ENCODE measurements around the gene PLPP3. TPM values are rescaled to one million over a fixed set of nuclear protein-coding genes. Genes with fewer than 3 reads are reported as not detected.

The PLPP3 gene
- total RNA-seq, 1 experiment from 2014 or later, result 26.7 TPM

- Histone ChIP-seq H3K56ac (ENCODE audit: insufficient read length, low read depth, low read length) (no peak overlapping the region), H2BK20ac (ENCODE audit: low read depth, low read length, poor library complexity, severe bottlenecking) (no peak overlapping the region), H4K5ac (ENCODE audit: insufficient read length, low read depth, low read length) (no peak overlapping the region), H3K9ac (ENCODE audit: extremely low read depth, insufficient read length, low read length) (no peak overlapping the region), H2BK15ac (ENCODE audit: low read depth, low read length) (no peak overlapping the region), H3K4me1 (ENCODE audit: insufficient read depth, low read length) (peaks cover 29% of the 10 kb centered on the region; the same call in 1 of the 2 replicates), H4K8ac (replicated peaks; ENCODE audit: insufficient read length, low read depth, low read length) (no peak overlapping the region), H3K14ac (ENCODE audit: insufficient read depth, low read length) (no peak overlapping the region), H3K4ac (ENCODE audit: low read depth, low read length) (no peak overlapping the region), H3K27me3 (ENCODE audit: insufficient read depth, low read length) (no peaks in the 10 kb centered on the region), H3K4me2 (ENCODE audit: insufficient read depth, insufficient read length, low read length) (no peak overlapping the region), H2AK5ac (ENCODE audit: insufficient read length, low read length) (no peak overlapping the region), H2BK12ac (ENCODE audit: insufficient read length, low read depth, low read length) (no peak overlapping the region), H4K91ac (ENCODE audit: insufficient read length, low read depth, low read length) (no peak overlapping the region), H3K79me1 (ENCODE audit: insufficient read depth, low read depth, low read length, poor library complexity, severe bottlenecking) (peaks cover 3% of the 10 kb centered on the region), H3K23ac (ENCODE audit: insufficient read length, low read depth, low read length) (no peak overlapping the region), H3K27ac (ENCODE audit: insufficient read length, low read depth, low read length) (no peak overlapping the region), H3K18ac (ENCODE audit: insufficient read length, low read depth, low read length) (no peak overlapping the region), H4K20me1 (ENCODE audit: control insufficient read depth, insufficient read depth, insufficient read length) (no peaks in the 10 kb centered on the region), H2BK120ac (ENCODE audit: low read depth, low read length, poor library complexity, severe bottlenecking) (no peak overlapping the region), H3K9me3 (ENCODE audit: control insufficient read depth, low read depth, low read length) (no peaks in the 10 kb centered on the region), H2AFZ (ENCODE audit: low read length) (no peak overlapping the region), H3T11ph (ENCODE audit: low read length) (no peak overlapping the region), H3K23me2 (ENCODE audit: insufficient read length, low read depth, low read length, poor library complexity, severe bottlenecking) (no peaks in the 10 kb centered on the region), H3K79me2 (ENCODE audit: insufficient read depth, low read length) (peaks cover 28% of the 10 kb centered on the region; the same call in 1 of the 2 replicates), H2BK5ac (ENCODE audit: insufficient read length, low read length) (no peak overlapping the region)
- WGBS (ENCODE audit: extremely low coverage, insufficient read length, low lambda C conversion rate), result no CpG with 5 or more reads among the region's 2 CpGs
- peaks cover 0 to 7% (median 4%) of the 10 kb centered on the region in 3 experiments; a peak in 4 of 7 replicates for H3K36me3 Mint-ChIP-seq (ENCODE audit: insufficient read depth in 1 of 3, low read depth in 3 of 3)
- H3K9me3 Mint-ChIP-seq, result no peaks in the 10 kb centered on the region
- no peak for DNase-seq
- no peak overlapping the region for H3K27ac Mint-ChIP-seq
- TF ChIP-seq, protein P1, sequence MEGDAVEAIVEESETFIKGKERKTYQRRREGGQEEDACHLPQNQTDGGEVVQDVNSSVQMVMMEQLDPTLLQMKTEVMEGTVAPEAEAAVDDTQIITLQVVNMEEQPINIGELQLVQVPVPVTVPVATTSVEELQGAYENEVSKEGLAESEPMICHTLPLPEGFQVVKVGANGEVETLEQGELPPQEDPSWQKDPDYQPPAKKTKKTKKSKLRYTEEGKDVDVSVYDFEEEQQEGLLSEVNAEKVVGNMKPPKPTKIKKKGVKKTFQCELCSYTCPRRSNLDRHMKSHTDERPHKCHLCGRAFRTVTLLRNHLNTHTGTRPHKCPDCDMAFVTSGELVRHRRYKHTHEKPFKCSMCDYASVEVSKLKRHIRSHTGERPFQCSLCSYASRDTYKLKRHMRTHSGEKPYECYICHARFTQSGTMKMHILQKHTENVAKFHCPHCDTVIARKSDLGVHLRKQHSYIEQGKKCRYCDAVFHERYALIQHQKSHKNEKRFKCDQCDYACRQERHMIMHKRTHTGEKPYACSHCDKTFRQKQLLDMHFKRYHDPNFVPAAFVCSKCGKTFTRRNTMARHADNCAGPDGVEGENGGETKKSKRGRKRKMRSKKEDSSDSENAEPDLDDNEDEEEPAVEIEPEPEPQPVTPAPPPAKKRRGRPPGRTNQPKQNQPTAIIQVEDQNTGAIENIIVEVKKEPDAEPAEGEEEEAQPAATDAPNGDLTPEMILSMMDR (conservative IDR thresholded peaks at IDR 0.05), result no peak
- peaks cover 69 to 71% of the 10 kb centered on the region in 2 experiments for H3K4me1 Mint-ChIP-seq
- H3K27me3 Mint-ChIP-seq (ENCODE audit: low read depth), result no peaks in the 10 kb centered on the region; the same call in 1 of the 2 replicates
- no peak overlapping the region for H3K4me3 Mint-ChIP-seq
Observed at GRCh38 chr1:56555448-56555847, 23.9 kb downstream of the PLPP3 start.

All from H9 (cell line).